IgD-negative memory B cell (primary cell): ENCODE results near the gene STRIT1. TPM values are rescaled to one million over a fixed set of nuclear protein-coding genes. Genes with fewer than 3 reads are reported as not detected.

Experiments
- H3K27ac Mint-ChIP-seq, 3 donors: one replicate each; pipeline ENCODE4 v1.8.0; 2020 to 2022; ENCODE audit warnings: mild to moderate bottlenecking in 3 of 3, mixed read lengths in 3 of 3, moderate library complexity in 1 of 3
- H3K27me3 Mint-ChIP-seq: one replicate; pipeline ENCODE4 v1.8.0; 2021; ENCODE audit warnings: mixed read lengths
- H3K36me3 Mint-ChIP-seq: one replicate; pipeline ENCODE4 v1.8.0; 2020; ENCODE audit warnings: mild to moderate bottlenecking, mixed read lengths
- H3K4me1 Mint-ChIP-seq, 3 donors: one replicate each; pipeline ENCODE4 v1.8.0; 2020 to 2022; ENCODE audit warnings: mixed read lengths in 3 of 3, mild to moderate bottlenecking in 1 of 3
- H3K4me3 Mint-ChIP-seq, 4 donors: one replicate each; pipeline ENCODE4 v1.8.0; 2020 to 2022; ENCODE audit warnings: mild to moderate bottlenecking in 4 of 4, mixed read lengths in 4 of 4, moderate library complexity in 3 of 4
- H3K9me3 Mint-ChIP-seq, 3 donors: one replicate each; pipeline ENCODE4 v1.8.0; 2020 to 2021; ENCODE audit warnings: mixed read lengths in 3 of 3, mild to moderate bottlenecking in 1 of 3
- polyA plus RNA-seq: library from polyadenylated mRNA; unstranded; fragments of 300-500 nt; fragmentation: Illumina TruSeq; gene quantifications from one replicate; pipeline ENCODE4 v1.2.3, GENCODE V29; 2021

STRIT1 gene
- polyA plus RNA-seq, result not detected

DNA sequence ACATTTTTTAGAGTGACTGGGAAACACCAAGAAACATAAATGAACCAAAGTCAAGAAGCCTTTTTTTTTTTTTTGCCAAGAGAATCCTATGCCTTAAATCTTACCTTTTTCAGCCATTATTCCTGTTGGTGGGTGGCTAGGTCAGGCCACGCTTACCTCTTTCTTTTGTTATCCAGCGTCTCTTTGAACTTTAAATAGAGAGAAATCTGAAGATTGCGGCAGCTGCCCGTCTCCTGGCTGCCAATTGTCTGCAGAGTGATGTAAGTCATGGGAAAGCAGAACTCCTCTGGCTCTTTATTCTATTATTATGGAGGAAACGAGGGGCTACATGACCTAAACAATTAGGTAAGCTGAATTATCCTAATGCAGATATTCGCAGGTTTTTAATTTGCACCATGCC is at the start of gene STRIT1:
STRIT1 (minus strand) TSS at position 168 of the 400 bp plus-strand sequence.
- Mint-ChIP-seq H3K4me3 (no peak within 1 kb of the TSS), H3K27ac (no peak within 1 kb of the TSS), H3K4me1 (no peaks in the 10 kb centered on the region), H3K27me3 (no peaks in the 10 kb centered on the region), H3K36me3 (no peaks in the 10 kb centered on the region), H3K9me3 (peaks cover 0 to 3% (median 2%) of the 10 kb centered on the region in 3 donors)

DNA sequence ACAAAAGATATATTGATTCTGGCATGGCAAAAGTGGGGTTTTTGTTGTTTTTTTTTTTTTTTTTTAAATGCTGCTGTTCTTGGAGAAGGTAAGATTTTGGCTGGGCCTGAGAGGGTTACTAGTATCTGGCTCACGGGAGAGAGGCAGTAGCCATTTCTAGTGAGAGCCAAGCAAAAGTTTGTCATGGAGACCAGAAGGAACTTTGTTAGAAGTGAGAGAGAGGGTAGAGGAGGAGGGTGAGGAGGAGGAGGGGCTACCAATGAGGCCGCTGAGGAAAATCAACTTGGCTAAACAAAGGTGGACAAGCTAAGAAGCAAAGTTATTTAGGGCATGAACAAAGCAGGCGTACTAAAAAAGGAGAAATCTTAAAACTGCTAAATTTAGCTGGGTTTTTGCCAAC is 48.9 kb upstream of the STRIT1 start:
- no peak overlapping the region for H3K4me3 Mint-ChIP-seq
- no peaks in the 10 kb centered on the region for H3K9me3 Mint-ChIP-seq
- H3K27ac Mint-ChIP-seq, result no peak overlapping the region
- no peaks in the 10 kb centered on the region for H3K4me1 Mint-ChIP-seq
- H3K36me3 Mint-ChIP-seq, result no peaks in the 10 kb centered on the region
- no peaks in the 10 kb centered on the region for H3K27me3 Mint-ChIP-seq

DNA sequence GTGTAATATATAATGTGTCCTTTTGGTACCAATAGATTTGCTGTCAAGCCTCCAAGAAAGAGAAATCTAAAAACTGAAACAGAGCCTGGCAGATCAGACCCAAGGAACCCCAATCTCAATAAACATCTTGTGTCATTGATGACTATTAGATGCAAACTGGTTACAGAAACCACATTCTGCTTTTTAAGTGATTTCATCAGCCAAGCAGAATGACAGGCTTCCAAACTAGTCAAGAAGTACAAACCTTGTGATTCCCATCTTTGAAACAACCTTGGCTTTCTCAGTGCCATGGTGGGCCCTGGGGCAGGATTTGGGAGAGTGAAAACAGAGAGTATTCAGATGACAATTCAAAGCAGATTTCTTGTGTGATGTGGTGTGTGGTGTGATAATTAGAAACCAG is 45.6 kb upstream of the STRIT1 start:
- no peaks in the 10 kb centered on the region for H3K27me3 Mint-ChIP-seq
- no peak overlapping the region for H3K4me3 Mint-ChIP-seq
- H3K27ac Mint-ChIP-seq, result no peak overlapping the region
- no peaks in the 10 kb centered on the region for H3K9me3 Mint-ChIP-seq
- H3K36me3 Mint-ChIP-seq, result peaks cover 3% of the 10 kb centered on the region
- H3K4me1 Mint-ChIP-seq, result peaks cover 0 to 2% (median 0%) of the 10 kb centered on the region in 3 donors

DNA sequence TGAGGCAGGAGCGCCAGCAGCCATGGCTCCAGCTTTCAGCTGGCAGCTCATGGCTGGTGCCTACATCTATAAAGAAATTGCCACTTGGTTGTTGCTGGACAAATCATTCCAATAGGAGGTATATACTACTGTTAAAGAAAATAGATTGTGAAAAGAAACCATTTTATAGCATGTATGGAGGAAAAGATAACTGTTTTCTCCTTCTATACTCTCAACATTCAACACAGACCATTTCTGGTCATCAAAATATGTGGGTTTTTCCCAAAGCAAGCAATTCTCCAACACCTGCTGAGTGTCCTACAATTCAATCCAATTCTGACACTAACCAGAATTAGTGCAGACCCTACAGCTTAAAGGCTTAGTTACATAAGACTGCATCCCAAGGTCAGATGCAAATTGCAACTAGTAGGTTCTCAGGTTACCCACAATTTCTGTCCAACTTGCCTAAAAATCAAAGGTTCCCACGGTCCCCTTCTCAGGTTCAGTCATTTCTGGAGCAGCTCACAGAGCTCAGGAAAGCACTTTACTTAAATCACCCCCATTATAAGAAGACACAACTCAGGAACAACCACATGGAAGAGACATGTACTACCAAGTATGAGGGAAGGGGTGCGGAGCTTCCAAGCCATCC is 42.4 kb upstream of the STRIT1 start:
- peaks cover 0 to 2% (median 0%) of the 10 kb centered on the region in 3 donors for H3K4me1 Mint-ChIP-seq
- peaks cover 3% of the 10 kb centered on the region for H3K36me3 Mint-ChIP-seq
- H3K27ac Mint-ChIP-seq, result no peak overlapping the region
- H3K27me3 Mint-ChIP-seq, result no peaks in the 10 kb centered on the region
- no peaks in the 10 kb centered on the region for H3K9me3 Mint-ChIP-seq
- H3K4me3 Mint-ChIP-seq, result no peak overlapping the region

DNA sequence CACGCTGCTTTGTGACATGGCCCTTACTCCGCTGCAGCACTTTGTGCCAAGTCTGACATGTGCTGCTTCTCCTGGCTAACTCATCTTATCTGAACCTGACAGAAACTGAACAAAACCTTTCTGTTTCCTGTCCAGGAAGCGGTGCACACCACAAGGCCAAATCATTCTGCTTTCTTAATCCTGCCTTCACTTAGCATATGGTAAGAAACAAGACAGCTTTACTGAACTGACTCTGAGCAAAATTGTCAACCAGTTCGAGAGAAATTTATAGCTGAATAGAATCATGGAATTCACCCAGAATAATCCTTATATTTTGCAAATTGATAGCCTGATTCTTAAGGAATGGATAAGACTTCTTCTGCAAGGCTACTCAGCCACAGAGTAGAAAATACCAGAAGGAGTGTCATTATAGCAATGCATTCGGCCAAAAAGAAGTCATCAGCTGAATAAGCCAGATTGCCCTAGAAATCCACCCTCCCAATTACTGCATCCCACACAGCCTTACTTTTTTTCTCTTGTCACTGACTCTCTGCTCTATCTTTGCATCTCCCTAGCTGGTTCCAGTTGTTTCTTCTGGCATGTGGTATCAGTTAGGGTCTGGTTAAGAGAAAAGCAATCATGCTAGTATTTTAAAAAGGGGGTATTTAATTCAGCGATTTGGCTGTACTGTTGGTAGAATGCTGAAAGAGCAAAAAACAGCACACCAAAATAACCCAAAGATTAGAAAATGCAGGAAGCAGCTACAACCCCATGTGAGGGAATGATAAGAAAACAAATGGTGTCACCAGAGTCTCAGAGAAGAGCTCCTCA is 41.6 kb upstream of the STRIT1 start:
- Mint-ChIP-seq H3K9me3 (no peaks in the 10 kb centered on the region), H3K4me3 (no peak overlapping the region), H3K36me3 (peaks cover 4% of the 10 kb centered on the region), H3K27ac (no peak overlapping the region), H3K4me1 (peaks cover 0 to 2% (median 0%) of the 10 kb centered on the region in 3 donors), H3K27me3 (no peaks in the 10 kb centered on the region)

DNA sequence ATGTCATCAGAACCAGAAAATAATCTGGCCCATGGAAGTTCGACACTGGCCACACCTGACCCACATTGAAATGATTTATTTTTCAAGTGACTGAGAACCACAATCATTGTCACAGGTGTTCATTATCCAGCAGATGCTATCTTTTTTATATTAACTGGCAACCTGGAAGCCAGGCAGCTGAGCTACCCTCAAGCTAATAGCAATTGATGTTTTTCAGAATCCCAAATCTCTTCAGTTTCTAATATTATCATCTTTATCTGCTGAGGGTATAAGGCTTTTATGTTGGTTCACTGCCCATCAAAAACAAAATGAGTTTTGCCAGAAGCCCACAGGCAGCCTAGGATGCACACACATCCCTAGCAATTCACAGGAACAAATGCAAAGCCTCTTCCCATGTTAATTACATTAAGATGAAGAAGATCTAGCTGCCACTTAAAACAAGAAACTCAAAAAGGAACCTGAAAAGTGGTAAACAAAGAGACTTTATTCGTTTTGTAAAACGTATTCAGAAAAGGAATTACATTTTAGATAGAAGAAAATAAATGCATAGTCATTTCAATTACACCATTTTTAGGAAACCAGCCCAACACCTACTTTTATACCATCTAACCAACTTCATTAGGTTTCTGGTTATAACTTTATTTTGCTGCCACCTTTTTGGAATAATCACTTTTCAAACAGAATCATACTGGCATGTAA is 40.9 kb upstream of the STRIT1 start:
- peaks cover 0 to 2% (median 0%) of the 10 kb centered on the region in 3 donors for H3K4me1 Mint-ChIP-seq
- peaks cover 4% of the 10 kb centered on the region for H3K36me3 Mint-ChIP-seq
- no peak overlapping the region for H3K4me3 Mint-ChIP-seq
- no peaks in the 10 kb centered on the region for H3K9me3 Mint-ChIP-seq
- no peak overlapping the region for H3K27ac Mint-ChIP-seq
- H3K27me3 Mint-ChIP-seq, result no peaks in the 10 kb centered on the region

DNA sequence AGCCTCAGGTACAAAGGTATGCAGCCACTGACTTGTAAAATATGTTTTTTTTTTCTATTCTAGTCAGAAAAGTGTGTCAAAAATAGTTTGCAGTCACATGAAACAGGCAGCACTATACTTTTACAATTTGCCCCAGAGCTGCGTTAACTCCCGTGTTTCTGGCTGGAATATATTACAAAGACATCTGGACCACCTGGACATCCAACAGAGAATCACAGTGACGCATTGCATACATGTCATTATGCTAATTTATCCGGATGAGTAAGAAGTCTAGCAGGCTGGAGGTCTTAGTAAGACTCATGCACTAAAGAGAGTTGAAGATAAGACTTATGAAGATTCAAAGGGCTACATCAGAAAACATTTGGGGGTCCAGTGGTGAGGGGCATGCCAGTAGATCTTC is 39.2 kb upstream of the STRIT1 start:
- no peak overlapping the region for H3K4me3 Mint-ChIP-seq
- no peak overlapping the region for H3K27ac Mint-ChIP-seq
- H3K36me3 Mint-ChIP-seq, result peaks cover 4% of the 10 kb centered on the region
- peaks cover 0 to 2% (median 0%) of the 10 kb centered on the region in 3 donors for H3K4me1 Mint-ChIP-seq
- no peaks in the 10 kb centered on the region for H3K27me3 Mint-ChIP-seq
- H3K9me3 Mint-ChIP-seq, result no peaks in the 10 kb centered on the region

DNA sequence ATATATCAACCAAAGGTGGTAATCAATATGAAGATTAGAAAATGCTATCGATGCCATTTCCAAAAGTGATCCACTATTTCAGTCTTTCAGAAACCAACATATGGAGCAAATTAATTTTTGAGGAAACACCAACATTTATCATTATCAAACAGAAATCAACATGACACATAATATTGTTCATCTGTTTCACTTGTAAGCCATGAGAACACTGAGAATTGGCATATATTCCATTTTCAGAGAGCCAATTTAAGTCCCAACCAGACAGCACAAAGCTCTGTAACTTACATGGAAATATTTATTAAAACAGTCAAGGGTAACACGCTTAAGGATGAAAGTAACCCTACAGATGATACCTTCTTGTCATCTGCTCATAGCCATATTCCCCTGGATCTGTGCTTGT is 37.6 kb upstream of the STRIT1 start:
- Mint-ChIP-seq H3K9me3 (no peaks in the 10 kb centered on the region), H3K36me3 (peaks cover 4% of the 10 kb centered on the region), H3K27me3 (no peaks in the 10 kb centered on the region), H3K27ac (no peak overlapping the region), H3K4me1 (peaks cover 0 to 2% (median 0%) of the 10 kb centered on the region in 3 donors), H3K4me3 (no peak overlapping the region)

DNA sequence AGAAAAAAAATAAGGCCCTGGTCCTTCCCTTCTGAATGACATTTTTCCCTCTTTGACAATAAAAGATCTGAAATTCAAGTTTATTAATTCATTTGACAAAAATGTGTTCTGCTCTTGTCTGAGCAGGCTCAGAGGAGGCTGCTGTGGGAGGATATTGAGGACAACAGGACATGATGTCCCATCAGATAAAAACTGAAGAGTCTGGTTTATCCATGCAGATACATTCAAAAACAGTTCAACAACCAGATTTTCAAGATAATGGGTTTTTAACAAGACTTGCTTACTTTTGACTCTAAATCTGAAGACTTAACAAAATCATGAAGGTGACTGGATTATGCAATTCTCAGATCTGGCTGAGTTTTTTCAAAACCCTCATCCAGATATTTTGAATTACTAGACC is 36.9 kb upstream of the STRIT1 start:
- Mint-ChIP-seq H3K27ac (no peak overlapping the region), H3K9me3 (no peaks in the 10 kb centered on the region), H3K36me3 (peaks cover 3% of the 10 kb centered on the region), H3K4me1 (peaks cover 0 to 2% (median 0%) of the 10 kb centered on the region in 3 donors), H3K27me3 (no peaks in the 10 kb centered on the region), H3K4me3 (no peak overlapping the region)

DNA sequence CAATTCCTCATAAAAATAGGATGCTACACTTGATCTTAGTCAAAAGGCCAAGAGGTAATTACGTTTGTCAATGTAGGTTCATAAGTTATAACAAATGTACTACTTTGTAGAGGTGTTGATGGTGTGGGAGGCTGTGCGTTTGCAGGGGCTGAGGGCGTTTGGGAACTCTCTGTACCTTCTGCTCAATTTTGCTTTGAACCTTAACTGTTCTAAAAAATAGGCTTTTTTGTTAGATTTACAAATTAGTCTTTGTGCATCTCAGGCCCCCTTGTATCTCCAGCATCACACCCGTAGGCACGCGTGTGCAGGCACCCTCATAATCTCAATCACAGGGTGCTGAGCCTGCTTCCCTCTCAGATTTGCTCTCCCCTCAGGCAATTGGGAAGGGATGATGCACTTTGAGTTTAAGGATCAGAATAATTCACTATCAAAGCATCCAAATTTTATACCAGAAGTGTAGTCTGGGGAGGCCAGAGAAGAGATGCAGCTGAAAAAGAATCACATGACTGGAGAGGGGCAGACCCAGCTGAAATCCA is 36.1 kb upstream of the STRIT1 start:
- no peak overlapping the region for H3K4me3 Mint-ChIP-seq
- no peak overlapping the region for H3K27ac Mint-ChIP-seq
- H3K36me3 Mint-ChIP-seq, result peaks cover 1% of the 10 kb centered on the region
- no peaks in the 10 kb centered on the region for H3K9me3 Mint-ChIP-seq
- H3K4me1 Mint-ChIP-seq, result no peaks in the 10 kb centered on the region
- H3K27me3 Mint-ChIP-seq, result no peaks in the 10 kb centered on the region

DNA sequence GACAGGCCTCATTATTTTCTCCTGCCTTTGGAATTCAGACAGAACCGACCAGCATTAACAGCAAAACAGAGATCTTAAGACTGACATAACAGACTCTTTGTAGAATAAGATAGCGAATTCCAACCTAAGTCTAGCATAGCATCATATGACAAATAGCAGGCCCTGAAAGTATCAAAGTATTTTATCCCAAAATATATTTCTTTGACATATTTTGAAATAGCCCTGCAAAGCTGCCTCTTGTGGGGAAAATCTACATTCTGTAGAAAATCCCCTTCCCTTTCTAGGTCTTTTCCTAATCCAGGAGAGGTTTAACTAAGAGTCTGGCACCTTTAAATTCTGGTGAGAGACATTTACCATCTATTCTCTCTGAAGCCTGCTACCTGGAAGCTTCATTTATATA is 34.4 kb upstream of the STRIT1 start:
- H3K9me3 Mint-ChIP-seq, result no peaks in the 10 kb centered on the region
- H3K36me3 Mint-ChIP-seq, result peaks cover 1% of the 10 kb centered on the region
- no peaks in the 10 kb centered on the region for H3K27me3 Mint-ChIP-seq

DNA sequence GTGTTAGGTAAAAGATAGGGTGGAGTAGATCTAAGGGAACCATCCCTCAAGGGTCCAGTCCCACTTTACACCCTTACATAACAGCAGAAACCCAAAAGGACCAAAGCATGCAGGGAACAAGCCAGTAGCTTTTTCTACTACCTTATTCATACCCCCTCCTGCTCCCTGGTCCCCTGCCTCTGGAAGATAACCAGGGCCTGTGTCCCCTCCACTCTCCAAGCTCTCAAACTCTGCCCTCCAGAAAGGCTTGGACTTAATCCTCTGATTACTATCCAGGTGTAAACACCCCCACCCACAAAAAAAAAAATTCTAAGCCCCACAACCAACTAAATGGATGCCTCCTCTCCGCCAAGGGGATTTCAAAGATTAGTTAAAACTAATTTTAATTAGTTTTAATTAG is 33.9 kb upstream of the STRIT1 start:
- H3K4me1 Mint-ChIP-seq, result no peaks in the 10 kb centered on the region
- H3K4me3 Mint-ChIP-seq, result no peak overlapping the region
- no peaks in the 10 kb centered on the region for H3K9me3 Mint-ChIP-seq
- no peak overlapping the region for H3K27ac Mint-ChIP-seq
- H3K27me3 Mint-ChIP-seq, result no peaks in the 10 kb centered on the region
- H3K36me3 Mint-ChIP-seq, result peaks cover 1% of the 10 kb centered on the region

More for the DNA sequence above, 34.4 kb upstream of the STRIT1 start:
- no peak overlapping the region for H3K27ac Mint-ChIP-seq
- H3K4me3 Mint-ChIP-seq, result no peak overlapping the region
- H3K4me1 Mint-ChIP-seq, result no peaks in the 10 kb centered on the region

DNA sequence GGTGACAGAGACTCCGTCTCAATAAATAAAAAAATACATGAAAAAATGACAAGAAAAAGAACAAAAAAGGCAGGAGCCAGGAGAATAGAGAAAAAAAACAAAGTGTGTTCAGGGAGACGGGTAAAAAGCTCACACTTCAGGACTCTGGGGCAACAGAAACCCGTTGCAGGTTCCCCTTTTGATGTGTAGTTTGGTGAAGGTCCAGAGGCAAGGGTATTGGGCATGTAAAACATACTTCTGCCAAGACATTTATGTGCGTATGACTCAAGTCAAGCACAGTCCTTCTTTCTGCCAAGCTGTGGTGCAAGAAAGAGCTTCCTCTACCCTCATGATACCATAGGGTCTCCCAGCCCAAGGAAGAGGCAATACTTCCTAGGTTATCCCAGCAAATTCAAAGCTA is 33.4 kb upstream of the STRIT1 start:
- Mint-ChIP-seq H3K36me3 (peaks cover 1% of the 10 kb centered on the region), H3K4me3 (no peak overlapping the region), H3K4me1 (no peaks in the 10 kb centered on the region), H3K9me3 (no peaks in the 10 kb centered on the region), H3K27ac (no peak overlapping the region), H3K27me3 (no peaks in the 10 kb centered on the region)

DNA sequence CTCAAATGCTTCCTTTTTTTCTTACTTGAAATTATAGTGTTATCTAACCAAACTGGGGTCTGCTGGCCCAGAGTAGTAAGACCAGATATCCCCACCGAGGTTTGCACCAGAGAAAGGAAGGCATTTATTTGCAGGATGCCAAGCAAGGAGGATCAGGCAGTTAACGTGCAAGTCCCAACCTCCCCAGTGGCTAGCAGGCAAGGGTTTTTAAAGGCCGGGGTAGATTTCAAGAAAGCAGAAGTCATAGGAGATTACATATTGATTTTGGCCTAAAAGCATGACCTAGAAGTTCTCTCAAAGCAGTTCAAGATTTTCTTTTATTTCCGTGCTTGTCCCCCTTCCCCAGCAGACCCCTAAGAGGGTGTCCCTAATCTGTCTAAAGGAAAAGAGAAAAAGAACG is 32.8 kb upstream of the STRIT1 start:
- no peaks in the 10 kb centered on the region for H3K9me3 Mint-ChIP-seq
- H3K27ac Mint-ChIP-seq, result peak overlapping the region in 1 of 3 donors; percentile 14
- H3K27me3 Mint-ChIP-seq, result no peaks in the 10 kb centered on the region
- H3K36me3 Mint-ChIP-seq, result peaks cover 1% of the 10 kb centered on the region
- no peaks in the 10 kb centered on the region for H3K4me1 Mint-ChIP-seq
- H3K4me3 Mint-ChIP-seq, result no peak overlapping the region

DNA sequence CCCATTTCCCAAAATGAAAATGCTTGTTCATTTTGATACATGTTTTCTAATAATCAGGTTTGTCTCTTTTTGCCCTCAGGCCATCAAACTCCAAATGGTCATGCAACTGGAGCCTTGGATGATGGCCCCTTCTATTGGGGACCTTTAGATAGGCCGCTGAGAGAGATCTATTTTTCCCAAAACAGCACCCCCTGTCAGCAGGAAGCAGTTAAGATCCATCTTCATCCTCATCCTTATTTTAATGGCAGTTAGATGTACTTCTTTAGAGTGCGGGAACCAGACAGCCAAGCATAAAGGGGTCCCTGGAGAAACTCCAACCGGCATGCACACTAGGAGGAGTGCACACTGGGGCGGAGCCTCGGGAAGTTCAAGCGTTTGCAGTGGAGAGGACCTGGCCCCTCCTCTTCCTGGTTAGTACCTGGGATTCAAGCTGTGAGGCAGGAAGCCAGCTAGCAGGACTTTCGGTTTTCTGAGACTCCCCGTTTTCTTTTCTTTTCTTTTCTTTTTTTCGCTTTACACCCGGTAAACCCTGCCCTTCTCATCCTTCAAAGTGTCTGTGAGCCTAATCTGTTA is 31.9 kb upstream of the STRIT1 start:
- H3K27ac Mint-ChIP-seq, result no peak overlapping the region
- no peaks in the 10 kb centered on the region for H3K4me1 Mint-ChIP-seq
- peaks cover 1% of the 10 kb centered on the region for H3K36me3 Mint-ChIP-seq
- H3K9me3 Mint-ChIP-seq, result no peaks in the 10 kb centered on the region
- H3K4me3 Mint-ChIP-seq, result no peak overlapping the region
- no peaks in the 10 kb centered on the region for H3K27me3 Mint-ChIP-seq
